ENCODE data around the gene EXO5. TPM values are rescaled to one million over a fixed set of nuclear protein-coding genes. Genes with fewer than 3 reads are reported as not detected.

EXO5 gene
- total and polyA plus RNA-seq, 4 donors = 3.5 to 9.2 (median 5.4) TPM

DNA sequence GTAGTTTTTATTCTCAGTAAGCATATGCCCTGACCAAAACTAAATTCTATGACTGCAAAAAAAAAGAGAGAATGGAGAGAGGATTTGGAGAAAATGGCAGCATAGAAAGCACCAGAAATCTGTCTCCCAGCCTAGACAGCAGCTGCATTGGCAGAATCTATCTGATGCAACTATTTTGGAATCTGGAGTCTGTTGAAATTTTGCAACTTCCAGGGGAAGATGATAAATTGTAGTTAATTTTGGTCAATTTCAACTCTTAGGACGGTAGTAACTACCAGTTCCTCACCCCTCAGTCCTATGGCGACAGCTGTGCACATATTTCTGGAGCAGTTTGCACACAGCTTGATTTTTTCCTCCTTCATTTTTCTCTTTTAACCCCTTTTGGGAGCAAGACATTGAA, 10.9 kb downstream of the EXO5 start:
- H3K9ac ChIP-seq (ENCODE audit: low read depth in 1 of 2, low read length in 2 of 2) = no peak overlapping the region
- WGBS = 81% methylated on average over 2 of the region's 2 CpGs
- H3K4me1 ChIP-seq (ENCODE audit: control insufficient read depth in 4 of 4, insufficient read depth in 4 of 4, low read length in 3 of 4) = no peaks in the 10 kb centered on the region
- H3K9me3 ChIP-seq (ENCODE audit: control insufficient read depth in 4 of 4, low read length in 3 of 4) = peaks cover 14 to 33% (median 17%) of the 10 kb centered on the region in 4 donors
- no peak overlapping the region for H3K27ac ChIP-seq (ENCODE audit: low read depth in 1 of 2, low read length in 2 of 2)
- peaks cover 3 to 17% (median 11%) of the 10 kb centered on the region in 4 donors for H3K36me3 ChIP-seq (ENCODE audit: control insufficient read depth in 4 of 4, insufficient read depth in 3 of 4, low read depth in 1 of 4, low read length in 3 of 4)
- DNase-seq (ENCODE audit: low spot score) = no peak
- TF ChIP-seq EGR1 (IDR thresholded peaks at IDR 0.05; ENCODE audit: low read depth in 2 of 2) = no peak
- TF ChIP-seq, protein P1, sequence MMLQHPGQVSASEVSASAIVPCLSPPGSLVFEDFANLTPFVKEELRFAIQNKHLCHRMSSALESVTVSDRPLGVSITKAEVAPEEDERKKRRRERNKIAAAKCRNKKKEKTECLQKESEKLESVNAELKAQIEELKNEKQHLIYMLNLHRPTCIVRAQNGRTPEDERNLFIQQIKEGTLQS (IDR thresholded peaks at IDR 0.05) = no peak
- TF ChIP-seq NR2F2 (IDR thresholded peaks at IDR 0.05) = no peak
- TF ChIP-seq FOXA2 (IDR thresholded peaks at IDR 0.05) = no peak
- TF ChIP-seq FOXA1 (IDR thresholded peaks at IDR 0.05) = no peak
- H3K27me3 ChIP-seq (ENCODE audit: control insufficient read depth in 4 of 4, insufficient read depth in 4 of 4, low read length in 3 of 4) = no peaks in the 10 kb centered on the region
- peak overlapping the region in 1 of 3 donors; percentile 20 for H3K4me3 ChIP-seq (ENCODE audit: low read depth in 1 of 3, low read length in 3 of 3)

DNA sequence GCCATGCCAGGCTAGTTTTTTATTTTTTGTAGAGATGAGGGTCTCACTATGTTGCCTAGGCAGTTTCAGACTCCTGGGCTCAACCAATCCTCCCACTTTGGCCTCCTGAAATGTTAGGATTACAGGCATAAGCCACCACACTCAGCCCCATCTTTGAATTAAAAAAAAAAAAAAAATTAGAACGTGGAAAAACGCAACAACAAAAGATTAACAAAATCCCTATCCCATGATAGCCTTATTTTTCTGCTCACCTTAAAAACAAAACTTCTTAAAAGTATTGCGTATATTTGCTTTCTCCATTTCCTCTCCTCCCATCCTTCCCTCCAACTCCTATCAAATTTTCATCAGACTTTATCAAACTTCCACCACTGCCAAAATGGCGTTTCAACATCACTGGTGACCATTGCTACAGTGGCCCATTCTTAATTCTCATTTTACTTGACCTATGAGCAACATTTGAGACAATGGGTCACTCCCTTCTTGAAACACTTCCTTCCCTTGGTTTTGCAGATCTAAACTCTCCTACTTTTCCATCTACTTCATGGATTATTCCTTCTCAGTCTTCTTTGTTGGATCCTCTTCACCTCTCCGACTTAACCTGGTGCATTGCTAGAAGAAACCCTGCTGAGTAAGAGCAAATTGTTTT, 22.3 kb downstream of the EXO5 start:
- H3K4me1 ChIP-seq (ENCODE audit: control insufficient read depth in 4 of 4, insufficient read depth in 4 of 4, low read length in 3 of 4) = peaks cover 1 to 26% (median 21%) of the 10 kb centered on the region in 4 donors
- H3K27ac ChIP-seq (ENCODE audit: low read depth in 1 of 2, low read length in 2 of 2) = peak overlapping the region; percentile 80 to 95
- no peak for DNase-seq (ENCODE audit: low spot score)
- H3K9me3 ChIP-seq (ENCODE audit: control insufficient read depth in 4 of 4, low read length in 3 of 4) = peaks cover 0 to 1% (median 0%) of the 10 kb centered on the region in 4 donors
- H3K9ac ChIP-seq (ENCODE audit: low read depth in 1 of 2, low read length in 2 of 2) = peak overlapping the region in 1 of 2 donors; percentile 88
- H3K36me3 ChIP-seq (ENCODE audit: control insufficient read depth in 4 of 4, insufficient read depth in 3 of 4, low read depth in 1 of 4, low read length in 3 of 4) = peaks cover 0 to 4% (median under 1%) of the 10 kb centered on the region in 4 donors
- H3K27me3 ChIP-seq (ENCODE audit: control insufficient read depth in 4 of 4, insufficient read depth in 4 of 4, low read length in 3 of 4) = no peaks in the 10 kb centered on the region
- 29% methylated on average over 5 of the region's 5 CpGs for WGBS
- TF ChIP-seq, protein P2, sequence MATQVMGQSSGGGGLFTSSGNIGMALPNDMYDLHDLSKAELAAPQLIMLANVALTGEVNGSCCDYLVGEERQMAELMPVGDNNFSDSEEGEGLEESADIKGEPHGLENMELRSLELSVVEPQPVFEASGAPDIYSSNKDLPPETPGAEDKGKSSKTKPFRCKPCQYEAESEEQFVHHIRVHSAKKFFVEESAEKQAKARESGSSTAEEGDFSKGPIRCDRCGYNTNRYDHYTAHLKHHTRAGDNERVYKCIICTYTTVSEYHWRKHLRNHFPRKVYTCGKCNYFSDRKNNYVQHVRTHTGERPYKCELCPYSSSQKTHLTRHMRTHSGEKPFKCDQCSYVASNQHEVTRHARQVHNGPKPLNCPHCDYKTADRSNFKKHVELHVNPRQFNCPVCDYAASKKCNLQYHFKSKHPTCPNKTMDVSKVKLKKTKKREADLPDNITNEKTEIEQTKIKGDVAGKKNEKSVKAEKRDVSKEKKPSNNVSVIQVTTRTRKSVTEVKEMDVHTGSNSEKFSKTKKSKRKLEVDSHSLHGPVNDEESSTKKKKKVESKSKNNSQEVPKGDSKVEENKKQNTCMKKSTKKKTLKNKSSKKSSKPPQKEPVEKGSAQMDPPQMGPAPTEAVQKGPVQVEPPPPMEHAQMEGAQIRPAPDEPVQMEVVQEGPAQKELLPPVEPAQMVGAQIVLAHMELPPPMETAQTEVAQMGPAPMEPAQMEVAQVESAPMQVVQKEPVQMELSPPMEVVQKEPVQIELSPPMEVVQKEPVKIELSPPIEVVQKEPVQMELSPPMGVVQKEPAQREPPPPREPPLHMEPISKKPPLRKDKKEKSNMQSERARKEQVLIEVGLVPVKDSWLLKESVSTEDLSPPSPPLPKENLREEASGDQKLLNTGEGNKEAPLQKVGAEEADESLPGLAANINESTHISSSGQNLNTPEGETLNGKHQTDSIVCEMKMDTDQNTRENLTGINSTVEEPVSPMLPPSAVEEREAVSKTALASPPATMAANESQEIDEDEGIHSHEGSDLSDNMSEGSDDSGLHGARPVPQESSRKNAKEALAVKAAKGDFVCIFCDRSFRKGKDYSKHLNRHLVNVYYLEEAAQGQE (IDR thresholded peaks at IDR 0.05) = no peak
- no peak for TF ChIP-seq SP1 (IDR thresholded peaks at IDR 0.05)
- TF ChIP-seq FOXA2 (IDR thresholded peaks at IDR 0.05) = no peak
- TF ChIP-seq TAF1 (conservative IDR thresholded peaks at IDR 0.05) = no peak
- TF ChIP-seq HNF4G (IDR thresholded peaks at IDR 0.05) = no peak
- no peak for TF ChIP-seq EGR1 (IDR thresholded peaks at IDR 0.05; ENCODE audit: low read depth in 2 of 2)
- no peak for TF ChIP-seq RXRA (IDR thresholded peaks at IDR 0.05)
- TF ChIP-seq, protein P3, sequence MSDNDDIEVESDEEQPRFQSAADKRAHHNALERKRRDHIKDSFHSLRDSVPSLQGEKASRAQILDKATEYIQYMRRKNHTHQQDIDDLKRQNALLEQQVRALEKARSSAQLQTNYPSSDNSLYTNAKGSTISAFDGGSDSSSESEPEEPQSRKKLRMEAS (IDR thresholded peaks at IDR 0.05) = no peak
- TF ChIP-seq GABPA (IDR thresholded peaks at IDR 0.05 in 1 of 2, conservative IDR thresholded peaks at IDR 0.05 in 1 of 2) = no peak
- TF ChIP-seq HNF4A (conservative IDR thresholded peaks at IDR 0.05) = no peak
- no peak for TF ChIP-seq NR2F2 (IDR thresholded peaks at IDR 0.05)
- no peak for TF ChIP-seq RAD21 (IDR thresholded peaks at IDR 0.05)
- TF ChIP-seq, protein P4, sequence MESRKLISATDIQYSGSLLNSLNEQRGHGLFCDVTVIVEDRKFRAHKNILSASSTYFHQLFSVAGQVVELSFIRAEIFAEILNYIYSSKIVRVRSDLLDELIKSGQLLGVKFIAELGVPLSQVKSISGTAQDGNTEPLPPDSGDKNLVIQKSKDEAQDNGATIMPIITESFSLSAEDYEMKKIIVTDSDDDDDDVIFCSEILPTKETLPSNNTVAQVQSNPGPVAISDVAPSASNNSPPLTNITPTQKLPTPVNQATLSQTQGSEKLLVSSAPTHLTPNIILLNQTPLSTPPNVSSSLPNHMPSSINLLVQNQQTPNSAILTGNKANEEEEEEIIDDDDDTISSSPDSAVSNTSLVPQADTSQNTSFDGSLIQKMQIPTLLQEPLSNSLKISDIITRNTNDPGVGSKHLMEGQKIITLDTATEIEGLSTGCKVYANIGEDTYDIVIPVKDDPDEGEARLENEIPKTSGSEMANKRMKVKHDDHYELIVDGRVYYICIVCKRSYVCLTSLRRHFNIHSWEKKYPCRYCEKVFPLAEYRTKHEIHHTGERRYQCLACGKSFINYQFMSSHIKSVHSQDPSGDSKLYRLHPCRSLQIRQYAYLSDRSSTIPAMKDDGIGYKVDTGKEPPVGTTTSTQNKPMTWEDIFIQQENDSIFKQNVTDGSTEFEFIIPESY (IDR thresholded peaks at IDR 0.05) = no peak
- TF ChIP-seq FOXA1 (IDR thresholded peaks at IDR 0.05) = no peak
- TF ChIP-seq YY1 (IDR thresholded peaks at IDR 0.05) = no peak
- no peak for TF ChIP-seq JUND (IDR thresholded peaks at IDR 0.05)
- TF ChIP-seq, protein P1 (IDR thresholded peaks at IDR 0.05) = no peak
- TF ChIP-seq, protein P5, sequence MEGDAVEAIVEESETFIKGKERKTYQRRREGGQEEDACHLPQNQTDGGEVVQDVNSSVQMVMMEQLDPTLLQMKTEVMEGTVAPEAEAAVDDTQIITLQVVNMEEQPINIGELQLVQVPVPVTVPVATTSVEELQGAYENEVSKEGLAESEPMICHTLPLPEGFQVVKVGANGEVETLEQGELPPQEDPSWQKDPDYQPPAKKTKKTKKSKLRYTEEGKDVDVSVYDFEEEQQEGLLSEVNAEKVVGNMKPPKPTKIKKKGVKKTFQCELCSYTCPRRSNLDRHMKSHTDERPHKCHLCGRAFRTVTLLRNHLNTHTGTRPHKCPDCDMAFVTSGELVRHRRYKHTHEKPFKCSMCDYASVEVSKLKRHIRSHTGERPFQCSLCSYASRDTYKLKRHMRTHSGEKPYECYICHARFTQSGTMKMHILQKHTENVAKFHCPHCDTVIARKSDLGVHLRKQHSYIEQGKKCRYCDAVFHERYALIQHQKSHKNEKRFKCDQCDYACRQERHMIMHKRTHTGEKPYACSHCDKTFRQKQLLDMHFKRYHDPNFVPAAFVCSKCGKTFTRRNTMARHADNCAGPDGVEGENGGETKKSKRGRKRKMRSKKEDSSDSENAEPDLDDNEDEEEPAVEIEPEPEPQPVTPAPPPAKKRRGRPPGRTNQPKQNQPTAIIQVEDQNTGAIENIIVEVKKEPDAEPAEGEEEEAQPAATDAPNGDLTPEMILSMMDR (IDR thresholded peaks at IDR 0.05; ENCODE audit: low read depth, low read length, missing input control) = no peak
- H3K4me3 ChIP-seq (ENCODE audit: low read depth in 1 of 3, low read length in 3 of 3) = peak overlapping the region; percentile 75 to 96 (median 87)

Data from liver (tissue), 9 donors.